HG02763 (cell line): ENCODE results near the gene MADD.

Source experiments
- ATAC-seq: cut with Tn5 transposase; IDR thresholded peaks from one replicate; pipeline ENCODE4 v1.9.1; 2021; ENCODE audit warnings: mild to moderate bottlenecking, moderate library complexity; ENCODE audit not compliant: unreplicated experiment

Gene MADD

GRCh38 chr11:47355283-47356128 is 85.6 kb downstream of the MADD start:
- no peak for ATAC-seq

GRCh38 chr11:47356129-47356997 is 86.4 kb downstream of the MADD start:
- ATAC-seq, result no peak

- ATAC-seq, result no peak
Measured at GRCh38 chr11:47356998-47357329, 87.0 kb downstream of the MADD start.

- ATAC-seq, result no peak
Measured at GRCh38 chr11:47357985-47358730, 88.2 kb downstream of the MADD start.

GRCh38 chr11:47358731-47359051 is 88.8 kb downstream of the MADD start:
- no peak for ATAC-seq

- no peak for ATAC-seq
Measured at GRCh38 chr11:47359162-47359561, 89.2 kb downstream of the MADD start.

GRCh38 chr11:47359586-47359985 is 89.7 kb downstream of the MADD start:
- ATAC-seq, result no peak

- ATAC-seq, result no peak
Measured at GRCh38 chr11:47360341-47360740, 90.4 kb downstream of the MADD start.

- ATAC-seq, result no peak
Measured at GRCh38 chr11:47361419-47361818, 91.5 kb downstream of the MADD start.

GRCh38 chr11:47366020-47366490 is 96.1 kb downstream of the MADD start:
- ATAC-seq, result no peak

GRCh38 chr11:47369676-47370075 is 99.7 kb downstream of the MADD start:
- no peak for ATAC-seq

GRCh38 chr11:47372422-47372821 is 102.5 kb downstream of the MADD start:
- ATAC-seq, result no peak

- no peak for ATAC-seq
Measured at GRCh38 chr11:47373876-47374719, 104.2 kb downstream of the MADD start.

GRCh38 chr11:47374720-47375019 is 104.7 kb downstream of the MADD start:
- ATAC-seq, result no peak

- ATAC-seq, result no peak
Measured at GRCh38 chr11:47375020-47375419, 105.1 kb downstream of the MADD start.

GRCh38 chr11:47375546-47376085 is 105.7 kb downstream of the MADD start:
- ATAC-seq, result no peak

- no peak for ATAC-seq
Measured at GRCh38 chr11:47376107-47376524, 106.2 kb downstream of the MADD start.

- no peak for ATAC-seq
Measured at GRCh38 chr11:47376525-47377371, 106.8 kb downstream of the MADD start.

GRCh38 chr11:47377571-47378009 is 107.7 kb downstream of the MADD start:
- no peak for ATAC-seq
